Measurements from ENCODE around the gene VAT1. TPM values are rescaled to one million over a fixed set of nuclear protein-coding genes. Genes with fewer than 3 reads are reported as not detected.
A peak's percentile ranks its signal among the peaks of the same experiment; 100 is the strongest.

Gene VAT1
- total and polyA plus RNA-seq, 9 of the 15 experiments (the other 6 are each of a cell fraction or from before 2014, with no cell fraction given) = 29.4 to 153 (median 66.7) TPM

GRCh38 chr17:43010667-43011308 lies 11.4 kb downstream of the VAT1 start (continued):
- TF ChIP-seq, protein P1, sequence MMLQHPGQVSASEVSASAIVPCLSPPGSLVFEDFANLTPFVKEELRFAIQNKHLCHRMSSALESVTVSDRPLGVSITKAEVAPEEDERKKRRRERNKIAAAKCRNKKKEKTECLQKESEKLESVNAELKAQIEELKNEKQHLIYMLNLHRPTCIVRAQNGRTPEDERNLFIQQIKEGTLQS (IDR thresholded peaks at IDR 0.05) = no peak
- TF ChIP-seq, protein P1 (CRISPR knock-in tag; conservative IDR thresholded peaks at IDR 0.05) = no peak
- TF ChIP-seq ESRRA (IDR thresholded peaks at IDR 0.05; ENCODE audit: borderline replicate concordance, low read depth) = peak; percentile 64; the same call in 1 of the 2 replicates
- TF ChIP-seq MEF2A (IDR thresholded peaks at IDR 0.05; ENCODE audit: control insufficient read depth, low read depth, low read length) = peak; percentile 30; the same call in 1 of the 2 replicates
- TF ChIP-seq SMARCA5 (IDR thresholded peaks at IDR 0.05) = no peak
- TF ChIP-seq HMGN3 (IDR thresholded peaks at IDR 0.05; ENCODE audit: borderline replicate concordance, extremely low read depth, insufficient read length, low read depth, low read length) = no peak
- TF ChIP-seq ATF7 (IDR thresholded peaks at IDR 0.05) = peak; percentile 31; the same call in 1 of the 2 replicates
- no peak for TF ChIP-seq ASH1L (IDR thresholded peaks at IDR 0.05; ENCODE audit: borderline replicate concordance, low read depth, partially characterized antibody)
- TF ChIP-seq DPF2 (IDR thresholded peaks at IDR 0.05) = peak; percentile 23; the same call in 1 of the 2 replicates

Measured in K562 (cell line).